ENCODE measurements around the gene GNS. TPM values are rescaled to one million over a fixed set of nuclear protein-coding genes. Genes with fewer than 3 reads are reported as not detected.

Gene GNS
- total and polyA plus RNA-seq, 2 donors (not counting 3 experiments of a cell fraction or from before 2014, with no cell fraction given): 107 to 142 TPM

- no peak for TF ChIP-seq FOS (IDR thresholded peaks at IDR 0.05; ENCODE audit: borderline replicate concordance, insufficient read depth, low read length)
- no peak for TF ChIP-seq POLR2AphosphoS5 (IDR thresholded peaks at IDR 0.05; ENCODE audit: insufficient read depth, low read depth, low read length)
- no peak for TF ChIP-seq MAX (IDR thresholded peaks at IDR 0.05; ENCODE audit: insufficient read depth, insufficient read length)
- TF ChIP-seq EZH2 (IDR thresholded peaks at IDR 0.05; ENCODE audit: borderline replicate concordance, low read depth, low read length, severe bottlenecking): no peak
- TF ChIP-seq CTCF (IDR thresholded peaks at IDR 0.05; ENCODE audit: extremely low read depth in 1 of 2, insufficient read depth in 1 of 2, low read depth in 1 of 2, low read length in 2 of 2): no peak
- no peak for TF ChIP-seq GATA2 (IDR thresholded peaks at IDR 0.05; ENCODE audit: insufficient read depth, insufficient read length, low read depth, low read length)
- no peak for TF ChIP-seq POLR2A (IDR thresholded peaks at IDR 0.05; ENCODE audit: low read depth, low read length)
- no peak for TF ChIP-seq MYC (IDR thresholded peaks at IDR 0.05; ENCODE audit: low read depth, low read length)
- no peak for TF ChIP-seq JUN (IDR thresholded peaks at IDR 0.05; ENCODE audit: borderline replicate concordance, insufficient read depth, insufficient read length, low read depth)
- Histone ChIP-seq H3K9me1 (replicated peaks; ENCODE audit: control insufficient read depth, extremely low read depth, insufficient read depth, low read length) (no peaks in the 10 kb centered on the region), H3K79me2 (ENCODE audit: control insufficient read depth, insufficient read depth, low read length) (no peaks in the 10 kb centered on the region), H3K27ac (ENCODE audit: insufficient read depth, low read depth, low read length) (no peak overlapping the region), H3K27me3 (ENCODE audit: control insufficient read depth in 2 of 2, insufficient read depth in 2 of 2, low read length in 2 of 2) (no peaks in the 10 kb centered on the region), H3K9me3 (replicated peaks; ENCODE audit: control insufficient read depth, insufficient read depth, low read length) (no peaks in the 10 kb centered on the region), H2AFZ (ENCODE audit: low read depth, low read length) (no peak overlapping the region), H3K4me2 (ENCODE audit: insufficient read depth, low read length) (no peak overlapping the region), H3K4me1 (ENCODE audit: control insufficient read depth, extremely low read depth, insufficient read depth, low read length) (peaks cover 8% of the 10 kb centered on the region), H3K36me3 (ENCODE audit: control insufficient read depth in 2 of 2, extremely low read depth in 1 of 2, insufficient read depth in 2 of 2, low read length in 2 of 2) (peaks cover 0 to 2% of the 10 kb centered on the region in 2 experiments), H3K4me3 (replicated peaks in 1 of 3; ENCODE audit: insufficient read depth in 1 of 3, low read depth in 1 of 3, low read length in 3 of 3) (no peak overlapping the region), H4K20me1 (replicated peaks; ENCODE audit: control insufficient read depth, extremely low read depth, insufficient read depth, low read length) (no peaks in the 10 kb centered on the region), H3K9ac (replicated peaks; ENCODE audit: extremely low read depth, insufficient read depth, low read length) (no peak overlapping the region)
- ChIA-PET POLR2A (interaction anchor here (0.9 kb wide), 1 partner anchor 94 kb away, joined by 3 read pairs; no protein-coding TSS in a partner anchor), CTCF (interaction anchor here (0.9 to 3.4 kb wide), 7 partner anchors 10 to 226 kb away, joined by 3 to 21 read pairs (median 3); no protein-coding TSS in a partner anchor)
- BruUV-seq (replicated peaks): no TSS peak
- dilution Hi-C loops (cut with MboI; ENCODE audit: extremely low pct_ligation_motif_present, low sequenced_read_pairs) (no loop called here), intact Hi-C loops (cut with micrococcal nuclease) (no loop called here)
- no peak for DNase-seq (ENCODE audit: low read depth, low spot score)
- no peak for FAIRE-seq
Measured at GRCh38 chr12:64707362-64707761, 51.8 kb downstream of the GNS start.

Measured in endothelial cell of umbilical vein (primary cell).